Heart right ventricle (tissue), 16 donors: ENCODE measurements around the gene ZNF674. TPM values are rescaled to one million over a fixed set of nuclear protein-coding genes. Genes with fewer than 3 reads are reported as not detected.
A peak's percentile ranks its signal among the peaks of the same experiment; 100 is the strongest.

Experiments
- ATAC-seq, 8 donors: fragments of 200-7000 bp; cut with Tn5 transposase; one replicate each; pipeline ENCODE4 v1.9.1; 2020; ENCODE audit warnings: mild to moderate bottlenecking in 8 of 8, moderate library complexity in 8 of 8, moderate number of reproducible peaks in 1 of 8
- DNase-seq, 2 donors: peaks; one replicate each; pipeline ENCODE4 v3.0.0-alpha.2; 2020
- H3K27ac ChIP-seq, 10 donors: fragments of 200-600 bp; sonication (generic) in 2 of 10; one replicate each; pipeline versions ENCODE4 v1.5.0 to v1.8.0; 2020 to 2022; ENCODE audit warnings: mild to moderate bottlenecking in 3 of 10
- H3K27me3 ChIP-seq, 7 donors: fragments of 200-600 bp; one replicate each; pipeline ENCODE4 v1.8.0; 2021 to 2022; ENCODE audit warnings: mild to moderate bottlenecking in 2 of 7
- H3K36me3 ChIP-seq, 9 donors: fragments of 200-600 bp; sonication (generic) in 1 of 9; one replicate each; pipeline versions ENCODE4 v1.5.0 to v1.8.0; 2020 to 2022; ENCODE audit warnings: mild to moderate bottlenecking in 2 of 9
- H3K4me1 ChIP-seq, 9 donors: fragments of 200-600 bp; sonication (generic) in 1 of 9; one replicate each; pipeline versions ENCODE4 v1.5.0 to v1.8.0; 2020 to 2022; ENCODE audit warnings: mild to moderate bottlenecking in 4 of 9
- H3K4me3 ChIP-seq, 10 donors: fragments of 200-600 bp; sonication (generic) in 2 of 10; one replicate each; pipeline versions ENCODE4 v1.5.0 to v1.8.0; 2020 to 2022; ENCODE audit warnings: mild to moderate bottlenecking in 7 of 10, moderate library complexity in 2 of 10
- H3K9me3 ChIP-seq, 11 donors: fragments of 200-600 bp in 10 of 11; sonication (generic) in 2 of 11; one replicate each; pipeline versions ENCODE4 v1.5.0 to v1.8.0; 2013 to 2022; ENCODE audit warnings: mild to moderate bottlenecking in 2 of 11, control low read depth in 1 of 11, moderate library complexity in 1 of 11
- whole genome bisulfite sequencing, 2 donors: extraction: QIAGEN DNeasy Blood & Tissue Kit; methylation state at CpG; one replicate each; pipeline ENCODE4 v1.1.7; 2013; ENCODE audit warnings: inconsistent platforms in 1 of 2; 5-methylcytosine and 5-hydroxymethylcytosine counted together
- intact Hi-C, 10 donors: fragments of 100-400 bp; cut with DNase I; formaldehyde crosslinking; loops; one replicate each; pipeline versions ENCODE4 v1.11.1 to v1.14.2; 2022
- polyA plus RNA-seq, 2 donors: library from polyadenylated mRNA; stranded (reverse); fragments of 200-250 nt; gene quantifications; one replicate each; pipeline ENCODE4 v1.2.3, GENCODE V29; 2013
- total RNA-seq, 10 donors: library from RNA; stranded (reverse); fragmentation: NEBNext Ultra II Directional in 3 of 10; extraction: Animal tissue kit (Norgen Biotek cat#: 25700) in 3 of 10; gene quantifications; one replicate each; pipeline versions ENCODE4 v1.2.1 to v1.2.4, GENCODE V29; 2021 to 2023
- TF ChIP-seq, protein P1 (sequence below), 9 donors: fragments of 200-600 bp; sonication (generic) in 2 of 9; IDR thresholded peaks; one replicate each; pipeline versions ENCODE4 v1.5.0 to v1.8.0; 2021 to 2022; ENCODE audit warnings: antibody characterized with exemption in 9 of 9, mild to moderate bottlenecking in 5 of 9, moderate library complexity in 1 of 9
- donor health status: Arrhythmogenic right ventricular cardiomyopathy.
- donor health status: ischemic (EF 13 %, LVEDD 7.1; RV severe dilation, severe dysfunction).
- donor health status: healthy with polysubstance abuse.
- donor health status: DM: no; HTN: yes; CAD: no.
- donor health status: DM: no; HTN: no; CAD: no.
- donor health status: ischemic (EF 25% LVEDD 6.9; RV normal size, moderate dysfunction).
- donor health status: ischemic (EF 25% LVEDD 5.7; RV mildly dilated, moderate dysfunction).
- donor health status: healthy.
- donor health status: DM: yes; HTN: yes; CAD: no.
- donor health status: Ischemic cardiomyopathy.
- donor health status: ischemic (EF 35%, LVEDD 5.7; RV mildly dilated, moderate dysfunction).
- donor health status: nonischemic (EF 11% LVEDD 7.7; RV severe dilation, severe dysfunction).
- donor health status: DM: yes; HTN: yes; CAD: no.
- donor health status: PGD.
- donor health status: ischemic (EF 29% LVEDD 5.4; RV normal size, mild dysfunction).
- donor health status: nonischemic (EF 23%, LVEDD 6.1; RV moderate dilation, normal function).

ZNF674 gene
- total and polyA plus RNA-seq, 12 donors: 0.91 to 4.3 (median 2.5) TPM

- no peak overlapping the region for H3K27ac ChIP-seq
- DNase-seq (no peak), ATAC-seq (no peak)
- TF ChIP-seq, protein P1, sequence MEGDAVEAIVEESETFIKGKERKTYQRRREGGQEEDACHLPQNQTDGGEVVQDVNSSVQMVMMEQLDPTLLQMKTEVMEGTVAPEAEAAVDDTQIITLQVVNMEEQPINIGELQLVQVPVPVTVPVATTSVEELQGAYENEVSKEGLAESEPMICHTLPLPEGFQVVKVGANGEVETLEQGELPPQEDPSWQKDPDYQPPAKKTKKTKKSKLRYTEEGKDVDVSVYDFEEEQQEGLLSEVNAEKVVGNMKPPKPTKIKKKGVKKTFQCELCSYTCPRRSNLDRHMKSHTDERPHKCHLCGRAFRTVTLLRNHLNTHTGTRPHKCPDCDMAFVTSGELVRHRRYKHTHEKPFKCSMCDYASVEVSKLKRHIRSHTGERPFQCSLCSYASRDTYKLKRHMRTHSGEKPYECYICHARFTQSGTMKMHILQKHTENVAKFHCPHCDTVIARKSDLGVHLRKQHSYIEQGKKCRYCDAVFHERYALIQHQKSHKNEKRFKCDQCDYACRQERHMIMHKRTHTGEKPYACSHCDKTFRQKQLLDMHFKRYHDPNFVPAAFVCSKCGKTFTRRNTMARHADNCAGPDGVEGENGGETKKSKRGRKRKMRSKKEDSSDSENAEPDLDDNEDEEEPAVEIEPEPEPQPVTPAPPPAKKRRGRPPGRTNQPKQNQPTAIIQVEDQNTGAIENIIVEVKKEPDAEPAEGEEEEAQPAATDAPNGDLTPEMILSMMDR (IDR thresholded peaks at IDR 0.05): no peak
- intact Hi-C loops: loop anchor here in 8 of 10 donors (5.0 to 10.0 kb wide), 5 partner anchors 71 to 116 kb away; no protein-coding TSS in a partner anchor
- peaks cover 0 to 22% (median 1%) of the 10 kb centered on the region in 9 donors for H3K4me1 ChIP-seq
- no peaks in the 10 kb centered on the region for H3K36me3 ChIP-seq
- H3K4me3 ChIP-seq: no peak overlapping the region
- peaks cover 0 to 4% (median 0%) of the 10 kb centered on the region in 7 donors for H3K27me3 ChIP-seq
- WGBS, 2 donors: 93 to 95% methylated on average over 10 of the region's 10 CpGs
- peaks cover 0 to 7% (median 0%) of the 10 kb centered on the region in 11 donors for H3K9me3 ChIP-seq
Observed at GRCh38 chrX:46571423-46572339, 26.5 kb upstream of the ZNF674 start.

DNA sequence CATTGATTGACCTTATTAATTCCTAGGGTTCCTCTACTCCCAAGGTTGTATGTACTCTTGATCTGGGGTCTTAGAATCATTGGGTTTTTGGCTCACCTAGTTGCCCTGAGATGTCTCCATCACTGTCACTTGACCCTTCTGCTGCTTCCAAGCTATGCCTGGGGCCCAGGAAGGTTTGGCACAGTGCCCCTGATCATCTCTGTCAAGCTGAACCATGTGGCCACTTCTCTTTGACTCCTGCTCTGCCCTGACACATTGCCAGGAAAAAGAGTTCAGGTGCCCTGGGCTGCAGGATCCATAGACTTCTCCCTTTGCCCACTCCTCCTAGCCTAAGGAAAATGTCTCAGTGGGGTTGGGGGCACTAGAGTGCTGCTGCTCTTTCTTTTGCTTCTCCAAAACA, 24.4 kb upstream of the ZNF674 start:
- no peak for ATAC-seq
- Histone ChIP-seq H3K9me3 (peaks cover 0 to 7% (median 0%) of the 10 kb centered on the region in 11 donors), H3K27ac (no peak overlapping the region), H3K4me3 (no peak overlapping the region), H3K4me1 (peaks cover 0 to 9% (median 0%) of the 10 kb centered on the region in 9 donors), H3K36me3 (no peaks in the 10 kb centered on the region), H3K27me3 (peaks cover 0 to 4% (median 0%) of the 10 kb centered on the region in 7 donors)
- DNase-seq: peak in 1 of 2 donors; percentile 26
- intact Hi-C loops: loop anchor here in 8 of 10 donors (5.0 to 10.0 kb wide), 5 partner anchors 73 to 118 kb away; no protein-coding TSS in a partner anchor
- TF ChIP-seq, protein P1 (IDR thresholded peaks at IDR 0.05): no peak

GRCh38 chrX:46567388-46567787, 22.2 kb upstream of the ZNF674 start:
- Histone ChIP-seq H3K36me3 (no peaks in the 10 kb centered on the region), H3K9me3 (no peaks in the 10 kb centered on the region), H3K4me3 (no peak overlapping the region), H3K27me3 (peaks cover 0 to 4% (median 0%) of the 10 kb centered on the region in 7 donors), H3K27ac (no peak overlapping the region), H3K4me1 (peaks cover 0 to 3% (median 0%) of the 10 kb centered on the region in 9 donors)
- ATAC-seq (no peak), DNase-seq (no peak)
- intact Hi-C loops: no loop called here
- TF ChIP-seq, protein P1 (IDR thresholded peaks at IDR 0.05): no peak

GRCh38 chrX:46561824-46562657, 16.8 kb upstream of the ZNF674 start:
- H3K36me3 ChIP-seq: no peaks in the 10 kb centered on the region
- 58 to 59% methylated on average over 6 of the region's 6 CpGs for WGBS, 2 donors
- H3K27me3 ChIP-seq: peaks cover 0 to 4% (median 0%) of the 10 kb centered on the region in 7 donors
- ATAC-seq (peak in 5 of 8 donors; percentile 47 to 67 (median 51)), DNase-seq (peak in 1 of 2 donors; percentile 32)
- H3K9me3 ChIP-seq: no peaks in the 10 kb centered on the region
- H3K4me3 ChIP-seq: no peak overlapping the region
- TF ChIP-seq, protein P1 (IDR thresholded peaks at IDR 0.05): no peak
- intact Hi-C loops: no loop called here
- H3K4me1 ChIP-seq: peaks cover 0 to 13% (median 0%) of the 10 kb centered on the region in 9 donors
- H3K27ac ChIP-seq: no peak overlapping the region
